Progenitor cell of endocrine pancreas (in vitro differentiated cells): ENCODE results near the gene CCDC152. TPM values are rescaled to one million over a fixed set of nuclear protein-coding genes. Genes with fewer than 3 reads are reported as not detected.

Experiments used
- DNase-seq: peaks from one replicate; pipeline ENCODE4 v3.0.0; 2021; ENCODE audit warnings: low spot score; ENCODE audit not compliant: unreplicated experiment
- H3K27ac Mint-ChIP-seq: 2 replicates; pipeline ENCODE4 v1.8.0; 2021; ENCODE audit warnings: mild to moderate bottlenecking, moderate library complexity, mixed read lengths
- H3K27me3 Mint-ChIP-seq: 2 replicates; pipeline ENCODE4 v1.8.0; 2021; ENCODE audit warnings: mixed read lengths
- H3K36me3 Mint-ChIP-seq: 2 replicates; pipeline ENCODE4 v1.8.0; 2022; ENCODE audit warnings: mixed read lengths; ENCODE audit not compliant: insufficient read depth
- H3K4me1 Mint-ChIP-seq: 2 replicates; pipeline ENCODE4 v1.8.0; 2021; ENCODE audit warnings: low read depth, mixed read lengths
- H3K4me3 Mint-ChIP-seq: 2 replicates; pipeline ENCODE4 v1.8.0; 2021; ENCODE audit warnings: low read depth, mild to moderate bottlenecking, moderate library complexity, mixed read lengths
- H3K9me3 Mint-ChIP-seq: 2 replicates; pipeline ENCODE4 v1.8.0; 2021; ENCODE audit warnings: low read depth, mixed read lengths
- CTCF ChIP-seq: fragments of 200-600 bp; sonication (generic); IDR thresholded peaks from one replicate; pipeline ENCODE4 v1.5.0; 2021; ENCODE audit warnings: antibody characterized with exemption, mild to moderate bottlenecking; ENCODE audit not compliant: unreplicated experiment
- total RNA-seq: library from RNA; stranded (reverse); gene quantifications from 2 replicates; pipeline ENCODE4 v1.2.1, GENCODE V29; 2021

The CCDC152 gene
- total RNA-seq, 1 donor from 2014 or later, result 0.17 TPM

DNA sequence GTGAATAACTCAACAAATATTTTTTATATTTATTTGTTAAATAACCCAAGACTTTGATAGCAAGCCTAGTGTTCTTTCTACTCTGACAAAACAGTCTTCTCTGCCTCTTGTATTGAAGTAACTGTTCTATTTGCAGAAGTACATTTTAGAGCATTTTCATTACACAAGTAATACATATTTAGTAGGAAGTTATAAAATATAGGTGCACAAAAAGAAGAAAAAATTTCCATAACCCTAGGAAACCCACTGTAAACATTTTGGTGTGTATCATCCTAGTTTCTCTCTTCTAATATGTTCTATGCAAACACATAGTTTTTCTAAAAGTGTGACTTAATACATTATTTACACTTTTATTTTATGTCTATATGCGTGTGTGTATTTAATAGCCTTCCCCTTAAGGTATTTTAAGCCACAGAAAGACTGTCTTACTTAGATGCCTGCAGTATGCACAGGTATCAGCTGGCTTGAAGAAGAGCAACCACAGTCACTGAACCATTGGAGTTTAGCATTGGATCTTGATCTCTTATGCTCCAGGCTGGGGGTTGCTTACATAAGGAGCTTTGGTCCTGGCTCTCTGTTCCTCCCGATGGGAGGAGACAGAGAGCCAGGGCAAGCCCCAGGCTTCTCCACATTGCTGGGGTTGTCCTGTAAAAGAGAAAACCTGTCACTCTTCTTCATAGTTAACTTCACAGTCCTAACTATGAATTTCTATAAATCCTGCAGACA is 51.3 kb downstream of the CCDC152 start:
- no peak for DNase-seq
- peaks cover 21% of the 10 kb centered on the region for H3K36me3 Mint-ChIP-seq
- TF ChIP-seq CTCF, result no peak
- no peaks in the 10 kb centered on the region for H3K9me3 Mint-ChIP-seq
- H3K4me1 Mint-ChIP-seq, result peaks cover 30% of the 10 kb centered on the region
- H3K27ac Mint-ChIP-seq, result no peak overlapping the region
- no peaks in the 10 kb centered on the region for H3K27me3 Mint-ChIP-seq
- no peak overlapping the region for H3K4me3 Mint-ChIP-seq

DNA sequence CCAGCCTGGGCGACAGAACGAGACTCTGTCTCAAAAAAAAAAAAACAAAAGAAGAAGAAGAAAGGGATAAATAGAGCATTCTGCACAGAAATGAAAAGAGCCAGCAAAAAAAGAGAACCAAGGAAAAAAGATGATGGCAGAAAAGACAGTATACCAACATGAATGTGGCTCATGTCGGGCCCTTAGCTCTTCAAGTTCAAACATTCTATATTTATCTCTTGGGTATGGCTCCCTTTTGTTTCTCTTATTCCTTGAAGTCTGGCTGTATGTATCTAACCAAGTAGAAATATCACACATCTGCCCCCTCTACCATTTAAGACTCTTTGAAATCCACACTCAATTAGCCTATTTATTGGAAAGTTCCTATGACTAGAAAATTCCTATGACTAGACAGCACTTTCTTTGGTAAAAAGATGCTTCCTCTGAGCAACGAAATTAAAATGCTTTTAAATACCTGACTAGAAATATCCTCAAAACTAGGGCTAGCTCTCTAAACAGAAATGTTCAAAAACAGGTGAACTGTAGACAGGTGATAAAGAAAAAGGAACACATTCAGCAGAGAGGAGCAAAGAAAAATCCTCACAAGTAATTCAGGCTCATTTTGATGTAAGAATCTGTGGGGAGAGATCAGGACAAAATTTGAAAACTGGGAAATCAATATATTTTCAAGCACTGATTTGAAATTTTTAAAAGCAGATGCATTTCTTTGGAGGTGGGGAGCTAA is 52.4 kb downstream of the CCDC152 start:
- Mint-ChIP-seq H3K36me3 (peaks cover 18% of the 10 kb centered on the region), H3K27me3 (no peaks in the 10 kb centered on the region), H3K27ac (no peak overlapping the region), H3K9me3 (peaks cover under 1% of the 10 kb centered on the region), H3K4me1 (peaks cover 35% of the 10 kb centered on the region), H3K4me3 (peak overlapping the region; percentile 43)
- DNase-seq, result no peak
- TF ChIP-seq CTCF, result no peak

DNA sequence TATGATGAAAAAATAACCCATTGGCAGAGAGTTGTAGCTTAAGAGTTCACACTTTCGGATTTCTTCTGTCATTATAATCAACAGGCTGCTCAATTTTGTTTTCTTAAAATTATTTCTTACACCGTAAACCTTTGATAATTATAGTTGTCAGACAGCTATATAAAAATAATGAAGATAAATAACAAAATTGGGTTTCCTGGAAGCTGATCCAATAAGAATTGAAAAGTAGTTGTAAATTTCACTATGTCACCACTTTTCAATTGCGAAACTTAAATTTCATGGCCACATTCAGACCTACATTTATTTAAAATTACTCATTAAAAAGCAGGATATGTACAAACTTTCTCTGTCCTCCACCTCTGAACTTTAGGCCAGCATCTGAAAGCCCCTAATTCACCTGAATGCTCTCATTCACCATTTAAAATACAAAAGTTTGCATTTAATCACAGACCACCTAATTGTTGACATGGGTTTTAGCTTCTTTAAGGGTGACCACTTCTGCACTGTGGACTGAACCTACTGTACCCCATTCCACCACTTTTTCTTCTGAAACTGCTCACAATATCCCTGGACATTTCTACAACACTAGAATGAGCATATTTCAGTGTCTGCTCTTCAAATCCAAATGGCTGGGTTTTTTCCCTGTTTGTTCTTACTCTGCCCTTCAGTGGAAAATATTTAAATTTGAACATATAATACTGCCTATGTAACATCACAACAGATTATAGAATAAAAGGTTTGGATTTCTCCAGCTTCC is 54.4 kb downstream of the CCDC152 start:
- H3K36me3 Mint-ChIP-seq, result peaks cover 10% of the 10 kb centered on the region
- peaks cover 35% of the 10 kb centered on the region for H3K4me1 Mint-ChIP-seq
- H3K4me3 Mint-ChIP-seq, result peak overlapping the region; percentile 85
- DNase-seq, result no peak
- TF ChIP-seq CTCF, result no peak
- no peaks in the 10 kb centered on the region for H3K27me3 Mint-ChIP-seq
- H3K9me3 Mint-ChIP-seq, result peaks cover 3% of the 10 kb centered on the region
- H3K27ac Mint-ChIP-seq, result peak overlapping the region; percentile 98

- Mint-ChIP-seq H3K9me3 (peaks cover 3% of the 10 kb centered on the region), H3K27me3 (no peaks in the 10 kb centered on the region), H3K27ac (peak within 1 kb of the TSS; percentile 98), H3K4me1 (peaks cover 35% of the 10 kb centered on the region), H3K36me3 (peaks cover 4% of the 10 kb centered on the region), H3K4me3 (peak within 1 kb of the TSS; percentile 85)
- peak; percentile 23 for DNase-seq
- TF ChIP-seq CTCF, result no peak
Measured at GRCh38 chr5:42811591-42812446, 55.2 kb downstream of the CCDC152 start, which contains the start of gene SELENOP. Gene SELENOP (minus strand): TSS chr5:42811892. CDS start chr5:42808353, 3,539 bp downstream.
